Caco-2 (cell line): ENCODE measurements around the gene TP53RK. TPM values are rescaled to one million over a fixed set of nuclear protein-coding genes. Genes with fewer than 3 reads are reported as not detected.

Experiments
- BruUV-seq: library from RNA; stranded (reverse); fragments of 400-500 nt; replicated peaks from 2 replicates; lab custom pipeline; 2021; lab: Mats Ljungman, UMichigan
- CTCF ChIA-PET: fragments of 300-600 bp; sonication (Branson Sonifier 250); formaldehyde crosslinking; loops from one replicate; lab custom pipeline; 2022; ENCODE audit warnings: antibody characterized with exemption; lab: Charles Lee
- POLR2A ChIA-PET: fragments of 300-600 bp; sonication (Branson Sonifier 250); formaldehyde crosslinking; loops from one replicate; lab custom pipeline; 2022; ENCODE audit warnings: antibody characterized with exemption; lab: Charles Lee
- DNase-seq, 2 experiments: peaks; one replicate each; pipeline versions ENCODE4 v3.0.0 to v3.0.0-alpha.2; 2020 to 2022
- H3K27me3 ChIP-seq: replicated peaks from 2 replicates; pipeline ENCODE4 v1.6.0; 2011; ENCODE audit warnings: low read length; ENCODE audit not compliant: control insufficient read depth, insufficient read depth
- H3K36me3 ChIP-seq: 2 replicates; pipeline ENCODE4 v1.5.1; 2011; ENCODE audit warnings: low read length; ENCODE audit not compliant: control insufficient read depth, insufficient read depth
- H3K4me1 ChIP-seq: fragments of 250-450 bp; sonication (Bioruptor Pico); 2 replicates; pipeline ENCODE4 v1.5.1; 2020; ENCODE audit warnings: mild to moderate bottlenecking
- H3K4me3 ChIP-seq: 2 replicates; pipeline ENCODE4 v1.5.1; 2011; ENCODE audit warnings: low read depth, mild to moderate bottlenecking, control low read depth, low read length
- H3K9me3 ChIP-seq: fragments of 250-450 bp; sonication (Bioruptor Pico); 2 replicates; pipeline ENCODE4 v1.5.1; 2020; ENCODE audit warnings: mild to moderate bottlenecking, moderate library complexity
- H3K27ac Mint-ChIP-seq: one replicate; pipeline ENCODE4 v1.8.0; 2022; ENCODE audit warnings: mixed read lengths; ENCODE audit not compliant: unreplicated experiment
- H3K27me3 Mint-ChIP-seq: one replicate; pipeline ENCODE4 v1.8.0; 2022; ENCODE audit warnings: mixed read lengths; ENCODE audit not compliant: insufficient read depth, unreplicated experiment
- H3K36me3 Mint-ChIP-seq: one replicate; pipeline ENCODE4 v1.8.0; 2022; ENCODE audit warnings: mild to moderate bottlenecking, mixed read lengths; ENCODE audit not compliant: insufficient read depth, unreplicated experiment
- H3K4me1 Mint-ChIP-seq: one replicate; pipeline ENCODE4 v1.8.0; 2022; ENCODE audit warnings: low read depth, mixed read lengths; ENCODE audit not compliant: unreplicated experiment
- H3K4me3 Mint-ChIP-seq: one replicate; pipeline ENCODE4 v1.8.0; 2022; ENCODE audit warnings: mild to moderate bottlenecking, moderate library complexity, mixed read lengths; ENCODE audit not compliant: unreplicated experiment
- H3K9me3 Mint-ChIP-seq: one replicate; pipeline ENCODE4 v1.8.0; 2022; ENCODE audit warnings: mixed read lengths; ENCODE audit not compliant: unreplicated experiment
- intact Hi-C: fragments of 100-400 bp; cut with micrococcal nuclease; formaldehyde crosslinking; loops from one replicate; pipeline ENCODE4 v1.10.0; 2022; ENCODE audit not compliant: unreplicated experiment
- total RNA-seq: library from RNA; stranded (reverse); gene quantifications from 2 replicates; pipeline ENCODE4 v1.2.3, GENCODE V29; 2022
- TF ChIP-seq, protein P1 (sequence below), 2 experiments: fragments of 200-600 bp in 1 of 2; IDR thresholded peaks; 1 replicate in 1 of 2; 2 replicates in 1 of 2; pipeline versions ENCODE4 v1.5.1 to v1.8.0; 2011 to 2022; ENCODE audit warnings: antibody characterized with exemption in 1 of 2, control low read depth in 1 of 2, inconsistent platforms in 1 of 2, low read depth in 1 of 2, low read length in 1 of 2, mild to moderate bottlenecking in 1 of 2, moderate library complexity in 1 of 2; ENCODE audit not compliant: insufficient read depth in 1 of 2, severe bottlenecking in 1 of 2, unreplicated experiment in 1 of 2

TP53RK gene
- total RNA-seq, 1 experiment from 2014 or later: 22.7 TPM

DNA sequence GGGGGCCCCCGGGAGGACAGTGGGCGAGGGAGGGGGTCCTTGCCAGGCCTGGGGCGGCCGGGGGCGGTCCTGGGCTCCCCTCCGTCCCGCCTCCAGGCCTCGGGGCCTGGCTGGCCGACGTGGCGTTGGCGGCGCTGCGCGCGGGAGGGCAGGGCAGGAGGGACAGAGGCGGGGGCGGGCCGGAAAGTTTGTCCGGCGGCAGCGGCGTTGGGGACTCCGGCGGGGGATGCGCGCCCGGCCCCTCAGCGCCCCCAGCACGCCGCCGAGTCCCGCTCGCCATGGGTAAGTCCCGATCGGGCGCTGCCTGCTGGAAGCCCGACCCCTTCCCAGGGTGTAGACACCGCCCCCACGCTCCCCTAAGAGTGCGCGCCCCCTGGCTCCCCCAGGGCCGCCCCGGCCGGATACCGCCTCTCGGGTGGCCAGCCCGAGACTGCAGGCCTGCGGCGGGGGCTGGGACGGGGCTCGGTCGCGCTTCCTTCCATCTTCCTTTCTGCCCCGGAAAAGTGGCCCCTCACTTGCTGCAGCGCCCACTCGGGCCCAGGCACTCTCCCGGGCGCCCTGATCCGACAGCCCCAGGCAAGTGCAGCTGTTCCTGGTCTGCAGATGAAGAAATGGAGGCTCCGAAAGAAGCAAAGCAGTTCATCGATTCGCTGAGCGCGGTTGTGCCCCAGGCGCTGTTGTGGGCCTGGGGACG lies 20.4 kb upstream of the TP53RK start, which contains the start of gene SLC2A10:
SLC2A10 (plus strand) TSS at position 191 of the 694 bp plus-strand sequence; CDS start at position 279, 88 bp downstream.
- H3K27me3 ChIP-seq: no peaks in the 10 kb centered on the region
- POLR2A ChIA-PET: no interaction called here
- Mint-ChIP-seq H3K27me3 (no peaks in the 10 kb centered on the region), H3K4me1 (peaks cover 21% of the 10 kb centered on the region), H3K9me3 (peaks cover 12% of the 10 kb centered on the region), H3K27ac (peak within 1 kb of the TSS; percentile 72), H3K4me3 (peak within 1 kb of the TSS; percentile 79), H3K36me3 (peaks cover 6% of the 10 kb centered on the region)
- H3K4me1 ChIP-seq: peaks cover 16% of the 10 kb centered on the region
- CTCF ChIA-PET: interaction anchor here (0.7 to 1.1 kb wide), 2 partner anchors 13 to 20 kb away, joined by 3 to 4 read pairs; partner anchors contain the start of gene TP53RK
- intact Hi-C loops: loop anchor here (2.0 kb wide), 1 partner anchor 21 kb away; the partner anchor contains the start of gene TP53RK
- no peaks in the 10 kb centered on the region for H3K36me3 ChIP-seq
- BruUV-seq: no TSS peak
- DNase-seq: peak; percentile 77 to 81
- H3K9me3 ChIP-seq: peaks cover 12% of the 10 kb centered on the region; the same call in 1 of the 2 replicates
- peak within 1 kb of the TSS; percentile 69 for H3K4me3 ChIP-seq
- TF ChIP-seq, protein P1, sequence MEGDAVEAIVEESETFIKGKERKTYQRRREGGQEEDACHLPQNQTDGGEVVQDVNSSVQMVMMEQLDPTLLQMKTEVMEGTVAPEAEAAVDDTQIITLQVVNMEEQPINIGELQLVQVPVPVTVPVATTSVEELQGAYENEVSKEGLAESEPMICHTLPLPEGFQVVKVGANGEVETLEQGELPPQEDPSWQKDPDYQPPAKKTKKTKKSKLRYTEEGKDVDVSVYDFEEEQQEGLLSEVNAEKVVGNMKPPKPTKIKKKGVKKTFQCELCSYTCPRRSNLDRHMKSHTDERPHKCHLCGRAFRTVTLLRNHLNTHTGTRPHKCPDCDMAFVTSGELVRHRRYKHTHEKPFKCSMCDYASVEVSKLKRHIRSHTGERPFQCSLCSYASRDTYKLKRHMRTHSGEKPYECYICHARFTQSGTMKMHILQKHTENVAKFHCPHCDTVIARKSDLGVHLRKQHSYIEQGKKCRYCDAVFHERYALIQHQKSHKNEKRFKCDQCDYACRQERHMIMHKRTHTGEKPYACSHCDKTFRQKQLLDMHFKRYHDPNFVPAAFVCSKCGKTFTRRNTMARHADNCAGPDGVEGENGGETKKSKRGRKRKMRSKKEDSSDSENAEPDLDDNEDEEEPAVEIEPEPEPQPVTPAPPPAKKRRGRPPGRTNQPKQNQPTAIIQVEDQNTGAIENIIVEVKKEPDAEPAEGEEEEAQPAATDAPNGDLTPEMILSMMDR (IDR thresholded peaks at IDR 0.05; ENCODE audit: insufficient read depth in 1 of 2, low read depth in 1 of 2, low read length in 1 of 2, severe bottlenecking in 1 of 2, unreplicated experiment in 1 of 2): peak in 1 of 2 experiments; percentile 33

DNA sequence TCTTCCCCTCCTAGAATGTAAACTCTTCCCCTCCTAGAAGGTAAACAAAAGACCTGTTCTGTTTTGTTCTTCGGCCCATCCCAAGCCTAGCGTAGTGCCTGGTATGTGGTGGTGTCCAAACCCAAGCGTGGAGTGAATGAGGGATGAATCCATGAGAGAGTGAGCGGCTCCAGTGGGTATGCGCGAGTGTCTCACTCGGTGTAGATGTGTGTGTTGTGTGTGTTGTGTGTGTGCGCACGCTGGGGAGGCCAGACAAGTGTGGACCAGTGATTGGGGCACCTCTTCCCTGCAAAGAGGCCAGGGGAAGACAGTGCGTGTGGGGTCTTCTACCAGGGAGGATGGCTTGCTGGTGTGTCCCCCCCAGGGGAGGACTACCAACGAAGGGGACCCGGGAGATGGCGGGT lies 19.8 kb upstream of the TP53RK start:
- peak in 1 of 2 experiments; percentile 58 for DNase-seq
- peaks cover 6% of the 10 kb centered on the region for H3K36me3 Mint-ChIP-seq
- BruUV-seq: no TSS peak

More for the DNA sequence above, 19.8 kb upstream of the TP53RK start:
- peak overlapping the region; percentile 69 for H3K4me3 ChIP-seq
- Mint-ChIP-seq H3K27me3 (no peaks in the 10 kb centered on the region), H3K4me3 (peak overlapping the region; percentile 79), H3K4me1 (peaks cover 21% of the 10 kb centered on the region), H3K9me3 (peaks cover 16% of the 10 kb centered on the region), H3K27ac (peak overlapping the region; percentile 72)
- no peaks in the 10 kb centered on the region for H3K27me3 ChIP-seq
- peaks cover 12% of the 10 kb centered on the region; the same call in 1 of the 2 replicates for H3K9me3 ChIP-seq
- intact Hi-C loops: loop anchor here (2.0 kb wide), 1 partner anchor 20 kb away; the partner anchor contains the start of gene TP53RK
- no peaks in the 10 kb centered on the region for H3K36me3 ChIP-seq
- CTCF ChIA-PET: interaction anchor here (0.6 to 1.1 kb wide), 2 partner anchors 20 to 852 kb away, joined by 3 to 4 read pairs; partner anchors contain the start of gene TP53RK
- H3K4me1 ChIP-seq: peaks cover 17% of the 10 kb centered on the region
- POLR2A ChIA-PET: interaction anchor here (0.6 kb wide), 1 partner anchor 20 kb away, joined by 4 read pairs; the partner anchor contains the start of gene TP53RK
- TF ChIP-seq, protein P1 (IDR thresholded peaks at IDR 0.05; ENCODE audit: insufficient read depth in 1 of 2, low read depth in 1 of 2, low read length in 1 of 2, severe bottlenecking in 1 of 2, unreplicated experiment in 1 of 2): no peak
